ENCODE results near the gene CERCAM. TPM values are rescaled to one million over a fixed set of nuclear protein-coding genes. Genes with fewer than 3 reads are reported as not detected.

Gene CERCAM
- total RNA-seq, 1 experiment from 2014 or later, result 10.1 TPM

- CTCF ChIA-PET, result no interaction called here
Measured at GRCh38 chr9:128470560-128470959, 49.9 kb downstream of the CERCAM start.

GRCh38 chr9:128473104-128473503, 52.4 kb downstream of the CERCAM start:
- POLR2A ChIA-PET (ENCODE audit: low non-redundant PET), result no interaction called here
- intact Hi-C loops (cut with micrococcal nuclease; ENCODE audit: unreplicated experiment), result no loop called here
- Histone ChIP-seq H3K4me1 (ENCODE audit: insufficient read depth, low read length, poor library complexity, severe bottlenecking) (peaks cover 6% of the 10 kb centered on the region), H3K4me3 (ENCODE audit: low read depth, low read length, poor library complexity, severe bottlenecking) (no peak overlapping the region), H3K9me3 (ENCODE audit: low read depth, low read length, poor library complexity, severe bottlenecking) (no peaks in the 10 kb centered on the region), H3K36me3 (ENCODE audit: insufficient read depth, low read length, poor library complexity, severe bottlenecking) (peaks cover 35% of the 10 kb centered on the region), H3K27ac (ENCODE audit: low read depth, low read length, poor library complexity, severe bottlenecking) (no peak overlapping the region), H3K27me3 (replicated peaks; ENCODE audit: insufficient read depth, low read depth, low read length, poor library complexity) (no peaks in the 10 kb centered on the region)
- no peak for TF ChIP-seq CTCF (conservative IDR thresholded peaks at IDR 0.05; ENCODE audit: low read depth, low read length)
- no peak for TF ChIP-seq EZH2 (IDR thresholded peaks at IDR 0.05; ENCODE audit: borderline replicate concordance, low read depth, low read length, poor library complexity, severe bottlenecking)
- BruUV-seq (replicated peaks), result no TSS peak
- CTCF ChIA-PET, result no interaction called here
- DNase-seq (ENCODE audit: low spot score), result no peak

More at GRCh38 chr9:128470560-128470959, 49.9 kb downstream of the CERCAM start:
- no peaks in the 10 kb centered on the region for H3K27me3 ChIP-seq (replicated peaks; ENCODE audit: insufficient read depth, low read depth, low read length, poor library complexity)
- no TSS peak for BruUV-seq (replicated peaks)
- H3K4me3 ChIP-seq (ENCODE audit: low read depth, low read length, poor library complexity, severe bottlenecking), result no peak overlapping the region
- peak; percentile 60 for DNase-seq (ENCODE audit: low spot score)
- POLR2A ChIA-PET (ENCODE audit: low non-redundant PET), result no interaction called here
- no peaks in the 10 kb centered on the region for H3K9me3 ChIP-seq (ENCODE audit: low read depth, low read length, poor library complexity, severe bottlenecking)
- intact Hi-C loops (cut with micrococcal nuclease; ENCODE audit: unreplicated experiment), result no loop called here
- TF ChIP-seq EZH2 (IDR thresholded peaks at IDR 0.05; ENCODE audit: borderline replicate concordance, low read depth, low read length, poor library complexity, severe bottlenecking), result no peak
- TF ChIP-seq CTCF (conservative IDR thresholded peaks at IDR 0.05; ENCODE audit: low read depth, low read length), result no peak
- H3K36me3 ChIP-seq (ENCODE audit: insufficient read depth, low read length, poor library complexity, severe bottlenecking), result peaks cover 43% of the 10 kb centered on the region
- H3K27ac ChIP-seq (ENCODE audit: low read depth, low read length, poor library complexity, severe bottlenecking), result no peak overlapping the region
- peaks cover 6% of the 10 kb centered on the region for H3K4me1 ChIP-seq (ENCODE audit: insufficient read depth, low read length, poor library complexity, severe bottlenecking)

GRCh38 chr9:128475867-128476266, 55.2 kb downstream of the CERCAM start:
- Histone ChIP-seq H3K4me3 (ENCODE audit: low read depth, low read length, poor library complexity, severe bottlenecking) (no peak overlapping the region), H3K9me3 (ENCODE audit: low read depth, low read length, poor library complexity, severe bottlenecking) (no peaks in the 10 kb centered on the region), H3K4me1 (ENCODE audit: insufficient read depth, low read length, poor library complexity, severe bottlenecking) (no peaks in the 10 kb centered on the region), H3K27ac (ENCODE audit: low read depth, low read length, poor library complexity, severe bottlenecking) (no peak overlapping the region), H3K36me3 (ENCODE audit: insufficient read depth, low read length, poor library complexity, severe bottlenecking) (peaks cover 33% of the 10 kb centered on the region), H3K27me3 (replicated peaks; ENCODE audit: insufficient read depth, low read depth, low read length, poor library complexity) (no peaks in the 10 kb centered on the region)
- no peak for DNase-seq (ENCODE audit: low spot score)
- intact Hi-C loops (cut with micrococcal nuclease; ENCODE audit: unreplicated experiment), result no loop called here
- POLR2A ChIA-PET (ENCODE audit: low non-redundant PET), result no interaction called here
- CTCF ChIA-PET, result no interaction called here
- no TSS peak for BruUV-seq (replicated peaks)
- TF ChIP-seq CTCF (conservative IDR thresholded peaks at IDR 0.05; ENCODE audit: low read depth, low read length), result no peak
- no peak for TF ChIP-seq EZH2 (IDR thresholded peaks at IDR 0.05; ENCODE audit: borderline replicate concordance, low read depth, low read length, poor library complexity, severe bottlenecking)
